Measurements from ENCODE around the gene TREM2.
"Not testable (repeated sequence)": the region's sequence is repeated elsewhere in the genome, so short reads cannot be mapped to it uniquely, and the experiment has no call there.

The TREM2 gene

GRCh38 chr6:41162687-41163418, at the start of gene TREM2:
TREM2 (minus strand) TSS chr6:41163116; CDS start chr6:41163082, 34 bp downstream.
- DNase-seq (ENCODE audit: low read depth, low spot score), result no peak

GRCh38 chr6:41209547-41210320, 46.8 kb upstream of the TREM2 start:
- no peak for DNase-seq (ENCODE audit: low read depth, low spot score)

DNA sequence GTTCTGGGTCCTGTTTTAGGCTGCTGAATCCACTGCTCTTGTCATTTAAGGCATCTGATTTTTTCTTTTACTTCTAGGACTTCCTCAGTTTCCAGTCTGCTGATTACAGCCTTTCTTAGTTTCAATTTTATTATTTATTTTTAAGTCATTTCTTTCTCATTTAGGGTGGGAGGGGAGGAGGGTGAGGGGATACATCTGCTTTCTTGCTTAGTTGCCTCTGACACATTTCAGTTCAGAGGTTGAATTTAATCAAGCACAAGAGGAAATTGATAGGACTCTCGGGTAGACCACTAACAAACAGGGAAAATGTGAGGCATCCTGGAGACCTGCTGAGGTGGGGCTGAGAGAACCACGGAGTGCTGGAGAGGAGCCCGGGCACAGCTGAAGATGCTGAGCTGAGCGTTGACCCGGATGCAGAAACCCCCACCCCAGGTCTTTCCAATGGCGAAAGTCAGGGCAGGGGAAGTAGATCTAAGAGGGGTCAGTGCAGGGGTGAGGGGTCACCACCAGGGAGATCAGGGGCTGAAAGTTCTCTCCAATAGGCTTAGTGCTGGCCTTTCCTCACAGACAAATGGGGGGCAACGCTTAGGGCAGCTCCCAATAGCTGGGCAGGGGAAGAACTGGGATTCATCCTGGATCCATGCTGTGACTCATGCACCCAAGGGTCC, 45.7 kb upstream of the TREM2 start:
- no peak for DNase-seq (ENCODE audit: low read depth, low spot score)

DNA sequence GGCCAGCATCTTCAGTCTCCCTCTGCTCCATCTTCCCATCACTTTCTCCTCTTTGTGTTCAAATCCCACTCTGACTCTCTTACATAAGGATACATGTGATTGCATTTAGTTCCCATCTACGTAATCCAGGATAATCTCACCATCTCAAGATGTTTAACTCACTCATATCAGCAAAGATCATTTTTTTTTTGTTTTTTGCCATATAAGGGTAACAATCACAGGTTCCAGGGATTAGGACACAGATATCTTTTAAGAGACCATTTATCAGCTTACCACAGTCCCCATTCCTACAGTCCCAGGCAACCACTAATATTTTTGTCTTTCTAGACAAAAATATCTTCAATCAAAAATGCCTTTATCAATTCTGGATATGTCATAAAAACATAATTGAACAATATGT, 41.2 kb upstream of the TREM2 start:
- DNase-seq (ENCODE audit: low read depth, low spot score), result no peak

DNA sequence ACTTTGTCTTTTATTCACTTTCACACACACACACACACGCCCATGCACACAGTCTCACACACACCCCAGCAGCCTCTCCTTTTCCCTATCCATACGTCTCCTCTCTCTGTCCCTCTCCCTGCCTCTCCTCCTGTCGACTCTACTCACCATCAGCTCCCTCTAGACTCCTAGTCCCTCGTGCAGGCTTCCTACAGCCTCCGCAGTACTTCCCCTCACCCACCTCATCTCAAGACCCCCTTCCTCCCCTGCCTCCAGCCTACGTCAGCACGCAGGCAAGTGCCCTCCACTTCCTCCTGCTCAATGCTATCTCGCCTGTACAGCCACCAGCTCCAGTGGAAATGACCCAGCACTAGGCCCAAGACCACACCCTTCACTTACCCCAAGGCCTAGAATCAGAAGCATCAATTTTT, 38.9 kb upstream of the TREM2 start:
- no peak for DNase-seq (ENCODE audit: low read depth, low spot score)

GRCh38 chr6:41200901-41201763, 38.2 kb upstream of the TREM2 start, which contains the start of gene TREML2:
TREML2 (minus strand) TSS chr6:41201149; CDS start chr6:41201008, 141 bp downstream.
- DNase-seq (ENCODE audit: low read depth, low spot score), result no peak

DNA sequence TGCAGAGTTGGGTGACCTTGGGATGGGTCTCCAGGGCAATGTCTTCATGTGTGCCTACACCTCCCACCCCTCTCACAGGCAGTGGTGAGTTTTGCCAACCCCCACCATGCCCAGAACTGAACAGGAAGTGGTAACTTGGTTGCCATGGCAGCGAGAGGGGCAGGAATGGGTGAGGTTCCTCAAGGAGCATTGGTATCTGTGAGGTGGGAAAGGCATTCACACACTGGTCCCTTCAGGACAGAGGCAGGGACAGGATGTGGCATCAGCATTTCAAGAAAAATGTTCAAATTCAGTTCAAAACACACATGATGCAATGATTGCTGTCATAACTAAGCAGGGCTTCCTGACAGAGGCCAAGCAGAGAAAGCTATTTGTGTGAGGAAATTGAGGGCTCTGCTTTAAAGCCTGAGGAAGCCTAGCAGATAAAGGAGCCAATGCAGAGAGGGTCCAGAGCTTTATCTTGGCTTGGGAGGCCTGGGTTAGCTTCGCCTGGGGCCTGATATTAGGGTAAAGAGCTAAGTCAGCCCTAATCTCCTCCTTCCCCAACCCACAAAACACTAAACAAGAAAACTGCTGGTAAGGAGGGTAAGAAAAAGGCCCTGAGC, 37.5 kb upstream of the TREM2 start:
- no peak for DNase-seq (ENCODE audit: low read depth, low spot score)

DNA sequence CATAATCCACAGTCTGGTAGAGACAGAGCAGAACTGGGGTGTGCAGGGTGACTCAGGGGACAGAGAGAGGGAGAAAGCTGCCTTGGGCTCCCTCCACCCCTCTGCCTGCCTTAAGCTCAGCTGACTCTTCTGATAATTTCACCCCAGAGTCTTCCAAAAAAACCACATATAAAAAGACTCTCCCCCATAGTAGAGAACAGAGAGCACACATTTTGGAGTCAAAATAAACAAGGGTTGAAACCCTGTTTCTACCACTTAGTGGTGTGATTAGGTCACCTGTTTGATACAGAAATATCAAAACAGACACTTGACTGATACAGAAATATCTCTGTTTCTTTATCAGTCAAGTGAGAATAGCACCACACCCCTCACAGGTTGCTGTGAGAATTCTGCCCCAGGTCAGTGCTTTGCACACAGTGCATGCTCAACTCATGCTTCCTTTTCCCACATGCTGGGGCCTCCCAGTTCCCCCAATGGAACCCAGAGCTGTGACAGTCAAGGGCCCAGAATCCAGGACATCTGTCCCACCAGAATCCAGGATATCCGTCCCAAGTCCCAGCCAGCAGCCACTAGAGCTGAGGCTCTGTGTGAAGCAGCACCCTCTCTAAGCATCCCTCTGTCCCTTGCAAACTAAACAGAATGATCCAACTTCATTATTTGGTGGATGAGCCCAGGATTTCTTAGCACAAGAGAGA, 36.8 kb upstream of the TREM2 start:
- no peak for DNase-seq (ENCODE audit: low read depth, low spot score)

DNA sequence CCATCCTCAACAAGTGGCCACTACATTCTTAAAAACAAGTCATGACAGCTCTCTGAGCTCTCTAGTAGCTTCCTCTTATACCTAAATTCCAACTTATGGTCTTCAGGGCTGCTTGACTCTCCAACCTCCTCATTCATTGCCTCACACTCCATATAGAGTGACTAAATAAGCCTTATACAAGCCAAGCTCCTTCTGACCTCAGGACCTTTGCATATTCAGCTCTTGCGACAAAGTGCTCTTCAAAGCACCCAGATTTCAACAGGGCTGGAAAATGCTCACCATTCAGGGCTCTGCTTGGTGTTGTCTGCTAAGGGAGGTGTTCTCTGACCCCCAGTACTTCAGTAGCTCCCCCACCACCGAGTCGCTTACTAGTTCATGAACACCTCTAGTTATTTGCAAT, 34.3 kb upstream of the TREM2 start:
- DNase-seq (ENCODE audit: low read depth, low spot score), result no peak

DNA sequence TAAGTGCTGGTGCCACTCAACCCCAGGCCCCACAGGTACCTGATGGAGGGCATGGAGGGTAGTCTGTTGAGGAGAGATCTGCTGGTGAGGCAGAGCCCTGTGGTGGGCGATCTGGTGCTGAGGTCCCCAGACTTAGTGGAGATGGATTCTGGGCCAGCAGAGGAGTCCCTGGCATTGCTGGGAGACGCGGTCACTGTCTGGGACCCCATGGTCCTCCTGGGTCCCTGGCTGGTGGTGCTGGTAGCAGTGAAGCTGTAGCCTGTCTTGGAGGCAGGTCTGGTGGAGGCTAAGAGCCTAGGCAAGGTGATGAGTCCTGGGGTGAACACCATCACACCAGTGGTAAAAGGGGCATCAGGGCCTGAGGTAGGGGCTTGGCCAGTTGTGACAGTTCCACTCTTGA, 31.5 kb upstream of the TREM2 start:
- DNase-seq (ENCODE audit: low read depth, low spot score), result no peak

GRCh38 chr6:41193884-41194283, 31.0 kb upstream of the TREM2 start:
- DNase-seq (ENCODE audit: low read depth, low spot score), result no peak

DNA sequence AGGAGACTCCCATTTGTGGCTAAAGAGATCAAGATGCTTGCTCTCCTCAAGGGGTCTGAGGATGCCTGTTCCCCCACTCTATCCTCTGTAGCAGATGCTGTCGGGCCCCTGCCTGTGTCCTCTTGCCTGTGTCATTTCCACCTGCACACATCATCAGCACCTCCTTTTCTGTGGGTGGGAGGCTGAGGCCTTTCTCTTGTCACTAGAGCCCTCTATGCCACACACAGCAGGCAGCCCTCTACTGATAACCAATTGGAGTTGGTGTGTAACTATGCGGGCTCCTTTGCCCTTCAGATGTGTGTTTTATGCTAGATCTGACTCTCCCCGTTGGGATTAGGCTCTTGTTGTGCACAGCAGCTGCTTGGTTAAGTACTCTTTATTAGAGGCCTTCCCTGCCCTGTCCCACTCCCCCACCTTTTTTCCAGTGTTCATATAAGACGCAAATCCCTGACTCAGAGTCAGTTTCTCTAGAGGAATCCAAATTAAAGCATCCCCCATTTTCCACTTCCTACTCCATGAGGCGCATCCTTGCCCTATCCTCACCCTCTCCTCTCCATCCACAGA, 30.3 kb upstream of the TREM2 start:
- DNase-seq (ENCODE audit: low read depth, low spot score), result no peak

- DNase-seq (ENCODE audit: low read depth, low spot score), result no peak
These were observed 28.7 kb upstream of the TREM2 start for GRCh38 chr6:41191569-41191968.

- DNase-seq (ENCODE audit: low read depth, low spot score), result no peak
These were observed 27.9 kb upstream of the TREM2 start for GRCh38 chr6:41190791-41191190.

DNA sequence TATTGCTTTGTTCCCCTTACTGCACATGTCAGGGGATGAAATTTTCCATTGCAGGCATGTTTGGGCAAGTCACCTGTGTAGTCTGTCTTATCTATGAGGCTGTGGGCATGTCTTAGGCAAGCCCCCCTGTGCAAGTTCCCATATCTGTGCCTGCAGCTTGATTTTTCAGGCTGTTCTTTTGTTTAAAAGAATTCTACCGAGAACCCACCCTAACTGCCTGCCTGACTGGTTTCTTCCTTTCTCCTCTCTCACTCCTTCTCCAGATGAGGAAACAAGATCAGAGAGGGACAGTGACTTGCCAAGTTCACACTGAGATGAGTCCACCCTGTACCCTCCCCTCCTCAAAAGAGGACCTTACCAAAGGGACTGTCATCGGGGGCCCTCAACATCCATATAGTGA, 27.1 kb upstream of the TREM2 start:
- DNase-seq (ENCODE audit: low read depth, low spot score), result no peak

DNA sequence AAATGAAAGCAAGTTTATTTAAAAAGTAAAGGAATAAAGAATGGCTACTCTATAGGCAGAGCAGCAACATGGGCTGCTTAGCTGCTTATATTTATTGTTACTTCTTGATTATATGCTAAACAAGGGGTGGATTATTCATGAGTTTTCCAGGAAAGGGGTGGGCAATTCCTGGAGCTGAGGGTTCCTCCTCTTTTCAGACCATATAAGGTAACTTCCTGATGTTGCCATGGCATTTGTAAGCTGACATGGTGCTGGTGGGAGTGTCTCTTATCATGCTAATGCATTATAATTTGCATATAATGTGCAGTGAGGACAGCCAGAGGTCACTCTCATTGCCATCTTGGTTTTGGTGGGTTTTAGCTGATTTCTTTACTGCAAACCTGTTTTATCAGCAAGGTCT, 26.1 kb upstream of the TREM2 start:
- not testable (repeated sequence) for DNase-seq (ENCODE audit: low read depth, low spot score)

DNA sequence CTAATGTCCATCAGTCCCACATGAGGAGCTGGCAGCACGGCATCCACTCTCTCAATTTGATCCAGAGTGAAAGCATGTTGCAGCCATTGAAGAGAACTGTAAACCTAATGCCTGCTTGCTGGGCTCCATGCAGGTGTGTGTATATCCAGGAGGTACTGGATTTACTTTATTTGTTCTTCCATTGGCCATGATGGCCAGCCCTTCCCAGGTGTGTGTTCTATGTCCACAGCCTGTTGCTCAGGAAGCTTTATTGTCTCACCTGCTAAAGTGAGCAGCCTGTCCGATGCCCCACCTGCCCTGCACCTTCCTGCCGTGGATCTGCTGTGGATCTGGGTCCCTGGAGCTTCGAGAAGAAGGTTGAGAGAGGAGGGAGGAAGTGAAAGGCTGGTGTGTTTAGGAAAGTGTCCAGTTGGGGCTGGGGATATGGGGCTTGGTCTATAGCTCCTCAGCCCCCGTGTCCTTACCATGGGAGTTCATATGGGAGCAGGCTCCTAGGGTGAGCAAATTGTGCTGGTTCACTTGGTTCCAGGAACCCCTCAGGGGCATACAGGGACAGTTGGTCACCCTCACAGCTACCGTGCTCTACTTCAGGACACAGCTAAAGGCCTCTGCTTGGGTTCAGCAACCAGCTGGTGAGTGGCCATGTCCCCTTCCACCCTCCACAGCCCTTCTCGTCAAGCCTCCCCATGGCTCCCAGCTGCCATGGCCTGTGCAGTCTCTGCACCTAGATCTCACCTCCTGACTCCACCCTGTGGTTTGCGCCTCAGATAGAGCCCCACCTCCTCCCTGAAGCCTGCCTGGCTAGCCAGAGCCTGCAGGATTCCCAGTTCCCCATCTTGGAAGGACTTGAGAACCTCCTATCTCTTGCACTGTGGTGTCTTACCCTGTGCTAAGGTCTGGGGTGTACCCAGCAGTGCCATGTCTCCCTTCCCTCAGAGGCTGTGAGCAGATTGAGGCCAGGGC, 25.3 kb upstream of the TREM2 start:
- DNase-seq (ENCODE audit: low read depth, low spot score), result no peak

GRCh38 chr6:41186031-41186562, 23.2 kb upstream of the TREM2 start:
- no peak for DNase-seq (ENCODE audit: low read depth, low spot score)

- no peak for DNase-seq (ENCODE audit: low read depth, low spot score)
These were observed 21.8 kb upstream of the TREM2 start for GRCh38 chr6:41184761-41185160.

All from smooth muscle cell of the brain vasculature (primary cell).